LHCN-M2 (cell line): ENCODE results near the gene TRMT112. TPM values are rescaled to one million over a fixed set of nuclear protein-coding genes. Genes with fewer than 3 reads are reported as not detected.

ENCODE experiments used
- DNase-seq: peaks from one replicate; pipeline ENCODE4 v3.0.0-alpha.2; 2012; ENCODE audit warnings: low read depth
- total RNA-seq: library from RNA; depleted of rRNA; stranded (reverse); fragments of >200 nt; gene quantifications from 2 replicates; pipeline ENCODE4 v1.2.3, GENCODE V29; 2014; rRNA removed

The TRMT112 gene
- total RNA-seq, 1 experiment from 2014 or later, result 261 TPM

GRCh38 chr11:64275841-64276240 is 41.5 kb downstream of the TRMT112 start:
- DNase-seq, result no peak

- DNase-seq, result no peak
Measured at GRCh38 chr11:64275031-64275800, 42.1 kb downstream of the TRMT112 start.

- DNase-seq, result peak; percentile 100
Measured at GRCh38 chr11:64269540-64270220, 47.7 kb downstream of the TRMT112 start.

- peak; percentile 59 for DNase-seq
Measured at GRCh38 chr11:64268893-64269539, 48.3 kb downstream of the TRMT112 start.

- DNase-seq, result peak; percentile 30
Measured at GRCh38 chr11:64268025-64268892, 49.1 kb downstream of the TRMT112 start.

- peak; percentile 17 for DNase-seq
Measured at GRCh38 chr11:64267207-64267945, 50.0 kb downstream of the TRMT112 start.

Other genes starting within 250 kb of the TRMT112 start
- 38.0 and 40.8 TPM in 2 replicates for gene MACROD1, start 151.4 kb downstream of the TRMT112 start, total RNA-seq
- gene STIP1, start 131.4 kb downstream of the TRMT112 start, total RNA-seq, result 237 and 248 TPM in 2 replicates
- 18.4 and 22.8 TPM in 2 replicates for gene FERMT3, start 110.8 kb downstream of the TRMT112 start, total RNA-seq
- 65.0 and 72.5 TPM in 2 replicates for gene TRPT1, start 91.4 kb downstream of the TRMT112 start, total RNA-seq
- 89.8 and 101 TPM in 2 replicates for gene NUDT22, start 91.3 kb downstream of the TRMT112 start, total RNA-seq
- 4.4 and 8.3 TPM in 2 replicates for gene DNAJC4, start 87.0 kb downstream of the TRMT112 start, total RNA-seq
- 50.2 and 56.9 TPM in 2 replicates for gene VEGFB, start 83.0 kb downstream of the TRMT112 start, total RNA-seq
- 77.7 and 80.8 TPM in 2 replicates for gene FKBP2, start 76.5 kb downstream of the TRMT112 start, total RNA-seq
- 696 and 750 TPM in 2 replicates for gene PPP1R14B, start 70.6 kb downstream of the TRMT112 start, total RNA-seq
- 92.5 and 100 TPM in 2 replicates for gene PLCB3, start 66.0 kb downstream of the TRMT112 start, total RNA-seq
- gene BAD, start 32.9 kb downstream of the TRMT112 start, total RNA-seq, result 92.3 and 92.4 TPM in 2 replicates
- gene GPR137, start 31.7 kb downstream of the TRMT112 start, total RNA-seq, result 24.9 and 26.8 TPM in 2 replicates
- not detected in 2 replicates for gene KCNK4, start 26.3 kb downstream of the TRMT112 start, total RNA-seq
- 0.29 TPM in 1 of 2 replicates, not detected in the other for gene CATSPERZ, start 17.2 kb downstream of the TRMT112 start, total RNA-seq
- gene ESRRA, start 12.0 kb downstream of the TRMT112 start, total RNA-seq, result 58.2 and 59.8 TPM in 2 replicates
- gene PRDX5, start 562 bp upstream of the TRMT112 start, total RNA-seq, result 215 and 240 TPM in 2 replicates
- gene CCDC88B, start 22.6 kb upstream of the TRMT112 start, total RNA-seq, result 0.63 and 0.71 TPM in 2 replicates
- gene RPS6KA4, start 41.6 kb upstream of the TRMT112 start, total RNA-seq, result 56.2 and 64.1 TPM in 2 replicates
- gene SLC22A11, start 238.4 kb upstream of the TRMT112 start, total RNA-seq, result not detected in 2 replicates